Prostate gland (tissue), 2 donors: ENCODE data around the gene CBR4.
A peak's percentile ranks its signal among the peaks of the same experiment; 100 is the strongest.

Experiments
- CTCF ChIP-seq, 4 experiments: fragments of 200-600 bp in 2 of 4; fragments of 450-650 bp in 2 of 4; sonication (generic) in 2 of 4; IDR thresholded peaks; 1 replicate in 3 of 4; 2 replicates in 1 of 4; pipeline ENCODE4 v1.5.1; 2016 to 2019; ENCODE audit warnings: antibody characterized with exemption in 4 of 4, mild to moderate bottlenecking in 2 of 4, moderate library complexity in 2 of 4
- POLR2AphosphoS5 ChIP-seq: sonication (generic); formaldehyde crosslinking; IDR thresholded peaks from one replicate; pipeline ENCODE4 v1.6.1; 2017; ENCODE audit warnings: antibody characterized with exemption

- TF ChIP-seq CTCF (IDR thresholded peaks at IDR 0.05) (peak in 3 of 4 experiments; percentile 54 to 72 (median 71)), POLR2AphosphoS5 (peak; percentile 50)
These were observed 14.7 kb upstream of the CBR4 start for GRCh38 chr4:169024762-169025161.
